Left lung (tissue), 10 donors: Measurements from ENCODE around the gene FTO. TPM values are rescaled to one million over a fixed set of nuclear protein-coding genes. Genes with fewer than 3 reads are reported as not detected.

Source experiments
- ATAC-seq: fragments of 200-7000 bp; cut with Tn5 transposase; one replicate; pipeline ENCODE4 v1.9.1; 2020; ENCODE audit warnings: moderate library complexity
- DNase-seq, 4 donors: peaks; one replicate each; pipeline ENCODE4 v3.0.0-alpha.2; 2013 to 2020
- H3K27ac ChIP-seq, 2 donors: fragments of 200-600 bp; sonication (generic) in 1 of 2; one replicate each; pipeline versions ENCODE4 v1.5.0 to v1.8.0; 2020 to 2021
- H3K27me3 ChIP-seq, 2 donors: fragments of 200-600 bp; sonication (generic) in 1 of 2; one replicate each; pipeline versions ENCODE4 v1.5.0 to v1.8.0; 2020 to 2021
- H3K36me3 ChIP-seq, 2 donors: fragments of 200-600 bp; sonication (generic) in 1 of 2; one replicate each; pipeline versions ENCODE4 v1.5.0 to v1.8.0; 2020 to 2021
- H3K4me1 ChIP-seq, 2 donors: fragments of 200-600 bp; one replicate each; pipeline ENCODE4 v1.8.0; 2021
- H3K4me3 ChIP-seq, 2 donors: fragments of 200-600 bp; sonication (generic) in 1 of 2; one replicate each; pipeline versions ENCODE4 v1.5.0 to v1.8.0; 2020 to 2021; ENCODE audit warnings: mild to moderate bottlenecking in 1 of 2
- H3K9me3 ChIP-seq, 2 donors: fragments of 200-600 bp; sonication (generic) in 1 of 2; one replicate each; pipeline versions ENCODE4 v1.5.0 to v1.8.0; 2020 to 2021
- CTCF ChIP-seq, 2 donors: fragments of 200-600 bp; sonication (generic) in 1 of 2; IDR thresholded peaks; one replicate each; pipeline versions ENCODE4 v1.5.0 to v1.8.0; 2021; ENCODE audit warnings: antibody characterized with exemption in 2 of 2
- intact Hi-C, 2 donors: fragments of 100-400 bp; cut with DNase I; formaldehyde crosslinking; loops; one replicate each; pipeline versions ENCODE4 v1.11.2 to v1.14.2; 2022
- polyA plus RNA-seq, 6 donors: library from polyadenylated mRNA; unstranded; fragments of 120-200 nt; gene quantifications; one replicate each; pipeline ENCODE4 v1.2.1, GENCODE V29; 2013; ENCODE audit not compliant: insufficient read length in 6 of 6
- total RNA-seq, 2 donors: library from RNA; stranded (reverse); fragmentation: NEBNext Ultra II Directional; extraction: Animal tissue kit (Norgen Biotek cat#: 25700); gene quantifications; one replicate each; pipeline ENCODE4 v1.2.1, GENCODE V29; 2021
- donor health status: DM: no; HTN: yes; CAD: no.
- donor health status: DM: no; HTN: no; CAD: no.

The FTO gene
- total and polyA plus RNA-seq, 8 donors, result 69.0 to 99.6 (median 90.7) TPM

GRCh38 chr16:54055864-54056263 lies 351.9 kb downstream of the FTO start:
- ATAC-seq, result no peak
- intact Hi-C loops, result no loop called here

DNA sequence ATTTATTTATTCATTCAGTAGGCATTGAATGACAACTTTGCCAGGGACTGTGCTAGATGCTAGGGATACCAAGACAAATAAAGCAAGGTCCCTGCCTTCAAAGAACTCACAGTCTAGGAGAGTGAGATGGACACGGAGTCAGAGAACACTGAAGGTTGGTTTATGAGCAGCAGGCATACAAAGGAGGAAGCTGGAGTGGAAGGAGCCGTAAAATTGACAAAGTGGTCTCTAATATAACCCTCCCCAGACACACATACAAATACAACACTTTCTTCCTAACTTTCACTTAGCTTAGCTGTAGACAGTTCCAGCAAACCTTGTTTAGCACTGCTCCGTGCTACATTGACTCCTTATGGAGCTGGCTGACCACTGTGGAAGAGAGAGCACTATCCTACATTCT lies 353.0 kb downstream of the FTO start:
- intact Hi-C loops, result no loop called here
- no peak for TF ChIP-seq CTCF (IDR thresholded peaks at IDR 0.05)
- DNase-seq, result no peak

More at GRCh38 chr16:54055864-54056263, 351.9 kb downstream of the FTO start:
- H3K36me3 ChIP-seq, result no peaks in the 10 kb centered on the region
- H3K9me3 ChIP-seq, result no peaks in the 10 kb centered on the region
- no peak for TF ChIP-seq CTCF (IDR thresholded peaks at IDR 0.05)
- H3K27me3 ChIP-seq, result no peaks in the 10 kb centered on the region
- no peak for DNase-seq
- no peaks in the 10 kb centered on the region for H3K4me1 ChIP-seq
- no peak overlapping the region for H3K4me3 ChIP-seq
- no peak overlapping the region for H3K27ac ChIP-seq

DNA sequence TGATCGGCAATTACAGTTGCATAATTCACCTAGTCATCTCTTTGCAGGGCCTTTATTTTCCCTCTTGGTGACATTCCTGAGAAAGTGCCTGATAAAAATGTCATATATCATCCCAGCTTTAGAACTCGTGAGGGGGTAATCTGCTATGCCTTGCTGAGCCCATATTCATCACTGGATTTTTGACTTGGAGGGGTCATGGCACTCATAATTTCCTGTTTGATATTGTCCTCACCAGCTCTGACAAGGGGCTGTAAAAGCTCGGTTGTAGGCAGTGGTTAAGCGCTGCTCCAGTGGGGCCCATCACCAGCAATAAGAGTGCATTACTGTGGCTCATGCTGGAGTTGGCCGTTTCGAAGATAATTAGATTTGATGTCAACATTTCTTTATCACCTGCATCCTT lies 355.4 kb downstream of the FTO start:
- ATAC-seq (no peak), DNase-seq (no peak)
- no peaks in the 10 kb centered on the region for H3K9me3 ChIP-seq
- H3K36me3 ChIP-seq, result no peaks in the 10 kb centered on the region
- TF ChIP-seq CTCF (IDR thresholded peaks at IDR 0.05), result no peak
- intact Hi-C loops, result no loop called here
- no peak overlapping the region for H3K27ac ChIP-seq
- H3K27me3 ChIP-seq, result no peaks in the 10 kb centered on the region
- H3K4me3 ChIP-seq, result no peak overlapping the region
- H3K4me1 ChIP-seq, result no peaks in the 10 kb centered on the region

More for the DNA sequence above, 353.0 kb downstream of the FTO start:
- Histone ChIP-seq H3K4me1 (no peaks in the 10 kb centered on the region), H3K27ac (no peak overlapping the region), H3K27me3 (no peaks in the 10 kb centered on the region), H3K4me3 (no peak overlapping the region), H3K9me3 (no peaks in the 10 kb centered on the region), H3K36me3 (no peaks in the 10 kb centered on the region)
- no peak for ATAC-seq

DNA sequence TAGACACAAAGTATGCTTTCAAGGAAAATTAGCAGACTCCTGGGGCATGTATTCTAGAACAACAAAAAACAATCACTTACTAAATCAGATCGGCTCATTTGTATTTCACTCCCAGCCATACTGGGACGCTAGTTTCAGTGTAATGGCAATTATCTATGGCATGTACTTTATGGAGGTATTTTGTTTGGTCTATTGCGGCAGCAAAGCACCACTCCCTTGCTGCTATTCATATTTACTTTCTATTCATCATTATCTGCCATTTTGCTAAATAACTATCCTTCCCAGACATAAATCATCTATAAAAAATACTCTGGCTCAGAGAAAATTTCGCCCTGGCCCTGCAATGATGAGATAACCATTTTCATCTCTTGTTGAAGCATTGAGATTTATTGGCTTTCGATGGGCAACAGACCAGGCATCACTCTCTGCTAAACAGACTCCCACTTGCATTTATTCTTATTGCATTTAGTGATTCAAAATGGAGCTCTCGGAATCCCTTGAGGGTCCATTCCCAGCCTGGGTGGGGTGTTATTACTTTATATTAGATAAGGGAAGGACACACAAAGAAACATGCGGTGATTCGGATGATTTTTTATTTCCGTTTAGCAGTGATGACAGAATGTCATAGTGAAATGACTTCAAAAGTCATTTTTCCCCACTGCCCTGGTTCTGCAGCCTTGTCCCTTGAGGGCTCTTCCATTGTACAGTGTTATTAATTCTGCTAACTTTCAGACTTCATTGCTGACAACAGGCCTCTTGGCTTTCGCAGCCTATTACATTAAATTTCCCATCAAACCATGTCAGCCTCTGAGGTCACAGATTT lies 356.9 kb downstream of the FTO start:
- no peak for ATAC-seq
- no peaks in the 10 kb centered on the region for H3K36me3 ChIP-seq
- DNase-seq, result no peak
- H3K27me3 ChIP-seq, result no peaks in the 10 kb centered on the region
- no peak overlapping the region for H3K4me3 ChIP-seq
- H3K4me1 ChIP-seq, result no peaks in the 10 kb centered on the region
- H3K27ac ChIP-seq, result no peak overlapping the region
- TF ChIP-seq CTCF (IDR thresholded peaks at IDR 0.05), result no peak
- intact Hi-C loops, result no loop called here
- H3K9me3 ChIP-seq, result no peaks in the 10 kb centered on the region

DNA sequence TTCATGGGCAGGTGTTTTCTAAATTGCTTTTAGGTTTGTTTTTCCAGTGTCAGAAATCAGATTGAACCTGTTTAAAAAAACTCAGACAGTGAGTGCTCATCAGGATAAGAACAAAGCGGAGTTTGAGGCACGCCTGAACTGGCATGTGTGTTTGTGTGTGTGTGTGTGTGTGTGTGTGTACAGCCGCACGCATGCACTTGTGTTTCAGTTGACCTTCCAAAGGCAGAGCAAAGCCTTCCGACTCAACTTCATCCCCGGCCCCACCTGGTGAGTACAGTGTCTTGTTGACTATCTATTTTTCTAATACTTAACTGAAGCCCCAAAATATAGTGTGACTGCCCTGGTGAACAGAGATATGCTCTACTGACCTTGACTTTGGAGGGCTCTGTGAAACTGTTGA lies 357.5 kb downstream of the FTO start:
- DNase-seq (no peak), ATAC-seq (no peak)
- H3K27ac ChIP-seq, result no peak overlapping the region
- no peaks in the 10 kb centered on the region for H3K9me3 ChIP-seq
- H3K27me3 ChIP-seq, result no peaks in the 10 kb centered on the region
- no peaks in the 10 kb centered on the region for H3K36me3 ChIP-seq
- H3K4me3 ChIP-seq, result no peak overlapping the region
- intact Hi-C loops, result no loop called here
- TF ChIP-seq CTCF (IDR thresholded peaks at IDR 0.05), result no peak
- no peaks in the 10 kb centered on the region for H3K4me1 ChIP-seq
